ENCODE measurements around the gene PEX7.
"Not testable (repeated sequence)": the region's sequence is repeated elsewhere in the genome, so short reads cannot be mapped to it uniquely, and the experiment has no call there.

The PEX7 gene

DNA sequence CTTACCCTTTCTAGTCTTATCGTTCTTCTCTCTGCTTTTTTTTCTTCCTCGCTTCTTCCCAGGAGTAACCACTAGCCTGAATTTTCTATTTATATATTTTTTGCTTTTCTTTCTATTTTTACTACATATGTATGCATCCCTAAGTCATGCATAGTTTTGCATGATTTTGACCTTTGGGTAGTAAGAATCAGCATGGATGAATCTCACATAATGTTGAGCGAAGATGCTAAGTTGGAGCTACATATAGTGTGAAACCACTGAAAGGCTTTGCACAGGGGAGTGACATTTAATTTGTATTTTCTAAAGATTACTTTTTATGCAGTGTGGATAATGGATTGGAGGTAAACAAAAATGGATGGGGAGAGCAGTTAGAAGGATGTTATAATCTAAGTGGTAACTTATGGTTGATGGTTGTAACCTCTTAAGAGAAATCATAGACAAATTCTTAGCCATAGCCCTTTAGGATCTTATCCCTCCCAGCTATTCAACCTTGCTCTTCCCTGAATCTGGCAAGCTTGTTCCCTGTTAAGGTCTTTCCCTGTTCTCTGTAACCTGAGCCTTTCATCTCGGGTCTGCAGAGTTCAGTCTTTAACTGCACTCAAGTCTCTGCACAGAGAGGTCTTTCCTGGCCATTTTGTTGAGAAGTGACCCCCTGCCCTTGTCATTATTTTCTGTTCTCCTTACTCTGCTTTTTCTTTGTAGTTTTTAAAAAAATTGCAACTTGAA lies 18.0 kb downstream of the PEX7 start:
- in situ Hi-C loops (cut with MboI; ENCODE audit: low sequenced_read_pairs) = no loop called here

- in situ Hi-C loops (cut with MboI; ENCODE audit: low sequenced_read_pairs) = no loop called here
Observed at GRCh38 chr6:136843210-136843609, 20.8 kb downstream of the PEX7 start.

DNA sequence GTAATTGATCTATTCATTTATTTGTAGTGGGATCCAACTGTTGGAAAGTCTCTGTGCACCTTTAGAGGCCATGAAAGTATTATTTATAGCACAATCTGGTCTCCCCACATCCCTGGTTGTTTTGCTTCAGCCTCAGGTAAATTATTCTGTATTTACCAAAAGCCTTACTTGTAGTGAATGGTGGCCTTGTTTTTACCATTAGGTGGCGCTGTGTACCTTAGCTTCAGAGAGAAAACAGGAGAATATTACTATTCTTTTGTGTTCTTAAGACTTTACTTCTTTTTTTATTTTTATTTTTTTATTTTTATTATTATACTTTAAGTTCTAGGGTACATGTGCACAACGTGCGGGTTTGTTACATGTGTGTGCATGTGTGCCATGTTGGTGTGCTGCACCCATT lies 23.7 kb downstream of the PEX7 start:
- in situ Hi-C loops (cut with MboI; ENCODE audit: low sequenced_read_pairs) = no loop called here

DNA sequence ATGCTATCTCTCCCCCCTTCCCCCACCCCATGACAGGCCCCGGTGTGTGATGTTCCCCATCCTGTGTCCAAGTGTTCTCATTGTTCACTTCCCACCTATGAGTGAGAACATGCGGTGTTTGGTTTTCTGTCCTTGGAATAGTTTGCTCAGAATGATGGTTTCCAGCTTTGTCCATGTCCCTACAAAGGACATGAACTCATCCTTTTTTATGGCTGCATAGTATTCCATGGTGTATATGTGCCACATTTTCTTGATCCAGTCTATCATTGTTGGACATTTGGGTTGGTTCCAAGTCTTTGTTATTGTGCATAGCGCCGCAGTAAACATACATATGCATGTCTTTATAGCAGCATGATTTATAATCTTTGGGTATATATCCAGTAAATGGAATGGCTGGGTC lies 24.1 kb downstream of the PEX7 start:
- in situ Hi-C loops (cut with MboI; ENCODE audit: low sequenced_read_pairs) = not testable (repeated sequence)

DNA sequence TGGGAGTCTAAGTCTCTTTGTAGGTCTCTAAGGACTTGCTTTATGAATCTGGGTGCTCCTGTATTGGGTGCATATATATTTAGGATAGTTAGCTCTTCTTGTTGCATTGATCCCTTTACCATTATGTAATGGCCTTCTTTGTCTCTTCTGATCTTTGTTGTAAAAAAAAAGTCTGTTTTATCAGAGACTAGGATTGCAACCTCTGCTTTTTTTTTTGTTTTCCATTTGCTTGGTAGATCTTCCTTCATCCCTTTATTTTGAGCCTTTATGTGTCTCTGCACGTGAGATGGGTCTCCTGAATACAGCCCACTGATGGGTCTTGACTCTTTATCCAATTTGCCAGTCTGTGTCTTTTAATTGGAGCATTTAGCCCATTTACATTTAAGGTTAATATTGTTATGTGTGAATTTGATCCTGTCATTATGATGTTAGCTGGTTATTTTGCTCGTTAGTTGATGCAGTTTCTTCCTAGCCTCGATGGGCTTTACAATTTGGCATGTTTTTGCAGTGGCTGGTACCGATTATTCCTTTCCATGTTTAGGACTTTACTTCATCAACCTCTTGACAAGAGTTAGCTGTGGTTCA lies 27.7 kb downstream of the PEX7 start:
- in situ Hi-C loops (cut with MboI; ENCODE audit: low sequenced_read_pairs) = not testable (repeated sequence)

- in situ Hi-C loops (cut with MboI; ENCODE audit: low sequenced_read_pairs) = no loop called here
Observed at GRCh38 chr6:136859430-136859829, 37.0 kb downstream of the PEX7 start.

GRCh38 chr6:136860043-136860442 lies 37.7 kb downstream of the PEX7 start:
- in situ Hi-C loops (cut with MboI; ENCODE audit: low sequenced_read_pairs) = no loop called here

DNA sequence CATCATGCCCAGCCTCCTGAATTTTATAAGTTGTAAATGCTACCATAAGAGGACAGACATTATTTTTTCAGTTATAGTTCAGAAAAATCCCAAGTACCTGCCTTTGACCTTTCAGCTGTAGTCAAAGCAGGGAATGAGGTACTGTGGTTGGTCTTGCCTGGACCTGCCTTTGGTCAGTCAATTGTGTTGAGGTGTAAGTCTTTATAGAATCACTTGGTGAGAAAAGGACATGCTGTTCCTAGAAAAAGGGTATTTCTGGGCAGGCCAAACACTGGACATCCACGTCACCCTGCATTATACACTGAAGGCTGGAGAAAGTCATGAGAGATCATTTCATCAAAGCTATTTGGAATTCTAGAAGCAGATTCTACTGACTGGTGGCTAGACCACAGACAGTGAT lies 40.3 kb downstream of the PEX7 start:
- in situ Hi-C loops (cut with MboI; ENCODE audit: low sequenced_read_pairs) = no loop called here

- in situ Hi-C loops (cut with MboI; ENCODE audit: low sequenced_read_pairs) = no loop called here
Observed at GRCh38 chr6:136863752-136864151, 41.4 kb downstream of the PEX7 start.

- in situ Hi-C loops (cut with MboI; ENCODE audit: low sequenced_read_pairs) = no loop called here
Observed at GRCh38 chr6:136864676-136865075, 42.3 kb downstream of the PEX7 start.

- in situ Hi-C loops (cut with MboI; ENCODE audit: low sequenced_read_pairs) = no loop called here
Observed at GRCh38 chr6:136866872-136867416, 44.6 kb downstream of the PEX7 start.

DNA sequence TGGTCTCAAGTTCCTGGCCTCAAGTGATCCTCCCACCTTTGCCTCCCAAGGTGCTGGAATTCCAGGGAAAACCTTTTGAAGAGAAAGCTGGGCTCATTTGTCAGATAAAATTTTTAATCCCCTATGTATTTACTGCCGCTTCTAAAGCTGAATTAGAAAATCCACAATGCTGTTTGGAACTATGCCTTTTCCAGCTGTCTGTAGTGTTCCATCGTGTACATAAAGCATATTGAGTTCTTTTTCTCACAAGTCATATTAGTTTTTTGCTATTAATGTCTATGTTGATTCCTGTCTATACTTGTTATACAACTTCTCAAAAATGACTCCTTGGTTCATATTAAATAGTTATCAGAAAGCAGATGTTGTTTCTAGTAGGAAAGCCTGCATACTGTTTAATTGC lies 47.1 kb downstream of the PEX7 start:
- in situ Hi-C loops (cut with MboI; ENCODE audit: low sequenced_read_pairs) = no loop called here

DNA sequence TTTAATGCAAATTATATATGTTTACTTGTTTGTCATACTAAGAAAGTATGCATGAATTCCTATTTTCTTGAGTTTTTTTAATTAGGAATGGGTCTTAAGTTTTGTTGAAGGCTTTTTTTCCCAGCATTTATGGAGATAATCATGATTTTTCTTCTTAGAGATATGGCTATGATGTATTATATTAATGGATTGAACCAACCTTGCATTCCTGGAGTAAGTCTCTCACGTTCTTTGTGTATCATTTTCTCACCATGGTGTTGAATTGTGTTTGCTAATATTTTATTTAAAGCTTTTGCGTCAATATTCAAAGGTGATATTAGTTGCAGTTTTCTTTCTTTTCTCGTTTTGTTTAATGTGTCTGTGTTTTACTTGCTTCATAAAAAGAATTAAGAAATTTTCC lies 51.4 kb downstream of the PEX7 start:
- in situ Hi-C loops (cut with MboI; ENCODE audit: low sequenced_read_pairs) = no loop called here

DNA sequence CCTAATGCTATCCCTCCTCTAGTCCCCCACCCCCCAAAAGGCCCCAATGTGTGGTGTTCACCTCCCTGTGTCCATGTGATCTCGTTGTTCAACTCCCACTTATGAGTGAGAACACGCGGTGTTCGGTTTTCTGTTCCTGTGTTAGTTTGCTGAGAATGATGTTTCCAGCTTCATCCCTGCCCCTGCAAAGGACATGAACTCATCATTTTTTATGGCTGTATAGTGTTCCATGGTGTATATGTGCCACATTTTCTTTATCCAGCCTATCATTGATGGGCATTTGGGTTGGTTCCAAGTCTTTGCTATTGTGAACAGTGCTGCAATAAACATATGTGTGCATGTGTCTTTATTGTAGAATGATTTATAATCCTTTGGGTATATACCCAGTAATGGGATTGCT lies 54.1 kb downstream of the PEX7 start:
- in situ Hi-C loops (cut with MboI; ENCODE audit: low sequenced_read_pairs) = not testable (repeated sequence)

DNA sequence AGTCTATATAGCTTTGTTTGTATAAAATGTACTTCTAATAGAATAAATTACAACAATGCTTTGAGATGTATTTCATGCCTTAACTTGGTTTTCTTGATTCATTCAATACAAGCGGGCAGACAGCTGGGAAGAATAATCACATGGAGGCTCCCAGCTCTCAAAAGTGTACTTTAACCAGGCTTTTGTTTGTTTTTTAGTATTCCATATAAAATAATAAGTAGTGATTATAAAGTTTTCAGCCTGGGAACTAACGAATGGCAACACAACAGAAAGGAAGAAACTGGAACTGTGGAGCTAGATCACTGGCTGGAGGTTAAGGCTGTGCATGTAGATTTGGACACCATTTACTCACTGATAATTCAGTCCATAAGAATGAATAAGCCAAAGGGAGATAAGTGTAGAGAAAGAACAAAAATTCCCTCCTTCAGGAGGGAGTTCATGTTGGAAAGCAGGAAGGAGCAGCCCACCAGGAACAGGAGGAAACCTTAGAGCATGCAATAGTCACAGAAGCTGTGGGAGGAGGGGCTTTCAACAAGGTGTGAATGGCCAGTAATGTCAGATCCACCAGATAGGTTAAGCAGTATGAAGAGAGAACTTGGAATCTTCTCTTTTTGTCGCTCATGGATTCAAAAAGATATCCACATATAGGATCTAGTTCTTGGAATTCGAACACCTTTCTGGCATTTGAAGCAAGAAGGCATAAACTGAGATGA lies 58.5 kb downstream of the PEX7 start:
- in situ Hi-C loops (cut with MboI; ENCODE audit: low sequenced_read_pairs) = no loop called here

- in situ Hi-C loops (cut with MboI; ENCODE audit: low sequenced_read_pairs) = no loop called here
Observed at GRCh38 chr6:136886091-136886490, 63.7 kb downstream of the PEX7 start.

GRCh38 chr6:136887953-136888352 lies 65.6 kb downstream of the PEX7 start:
- in situ Hi-C loops (cut with MboI; ENCODE audit: low sequenced_read_pairs) = no loop called here

GRCh38 chr6:136889271-136890193 lies 67.1 kb downstream of the PEX7 start:
- in situ Hi-C loops (cut with MboI; ENCODE audit: low sequenced_read_pairs) = no loop called here

GRCh38 chr6:136890194-136890839 lies 67.9 kb downstream of the PEX7 start:
- in situ Hi-C loops (cut with MboI; ENCODE audit: low sequenced_read_pairs) = no loop called here

- in situ Hi-C loops (cut with MboI; ENCODE audit: low sequenced_read_pairs) = no loop called here
Observed at GRCh38 chr6:136890986-136891385, 68.6 kb downstream of the PEX7 start.
